Activated CD4-positive, alpha-beta T cell treated with anti-CD3 and anti-CD28 coated beads, Interleukin-2, amount 50 U/mL, for 1 hour (primary cell): Measurements from ENCODE around the gene KCNH2.
"Not testable (repeated sequence)": the region's sequence is repeated elsewhere in the genome, so short reads cannot be mapped to it uniquely, and the experiment has no call there.

Experiments used
- DNase-seq: peaks from one replicate; pipeline ENCODE4 v3.0.0-alpha.2; 2020

The KCNH2 gene

DNA sequence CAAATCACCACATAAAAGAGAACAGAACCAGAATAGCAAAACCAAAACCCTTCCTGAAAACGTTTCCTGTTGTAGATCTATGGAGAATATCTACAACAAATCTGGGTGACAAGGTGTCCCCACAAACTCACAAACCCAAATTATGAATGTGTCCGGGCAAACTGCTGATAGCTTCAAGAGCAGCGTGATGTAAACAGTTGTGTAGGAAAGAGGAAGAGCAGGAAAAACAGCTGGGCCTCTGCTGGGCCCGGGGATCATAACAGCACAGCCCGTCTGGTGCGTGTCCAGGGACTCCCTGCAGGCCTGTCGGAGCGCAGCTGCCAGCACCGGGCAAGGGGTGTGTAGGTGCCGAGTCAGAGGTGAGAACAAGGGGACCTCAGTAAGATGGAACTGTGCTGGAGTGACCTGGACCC lies 53.7 kb downstream of the KCNH2 start:
- no peak for DNase-seq

DNA sequence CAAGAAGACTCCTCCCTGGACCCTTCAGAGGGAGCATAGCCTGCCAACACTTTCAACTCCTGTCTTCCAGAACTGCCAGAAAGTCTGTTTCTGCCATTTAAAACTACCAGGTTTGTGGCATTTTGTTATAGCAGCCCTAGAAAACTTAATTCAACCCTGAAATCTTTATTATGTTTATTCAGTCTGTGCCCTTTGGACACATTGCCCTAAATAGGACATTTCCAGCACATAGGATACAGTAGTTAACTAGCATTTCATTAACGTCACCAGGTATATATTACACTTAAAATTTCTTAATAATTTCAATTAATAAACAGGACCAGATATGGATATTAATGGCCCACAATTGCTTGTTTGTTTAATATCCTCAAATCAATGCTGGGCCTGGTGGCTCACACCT lies 54.3 kb downstream of the KCNH2 start:
- DNase-seq = no peak

DNA sequence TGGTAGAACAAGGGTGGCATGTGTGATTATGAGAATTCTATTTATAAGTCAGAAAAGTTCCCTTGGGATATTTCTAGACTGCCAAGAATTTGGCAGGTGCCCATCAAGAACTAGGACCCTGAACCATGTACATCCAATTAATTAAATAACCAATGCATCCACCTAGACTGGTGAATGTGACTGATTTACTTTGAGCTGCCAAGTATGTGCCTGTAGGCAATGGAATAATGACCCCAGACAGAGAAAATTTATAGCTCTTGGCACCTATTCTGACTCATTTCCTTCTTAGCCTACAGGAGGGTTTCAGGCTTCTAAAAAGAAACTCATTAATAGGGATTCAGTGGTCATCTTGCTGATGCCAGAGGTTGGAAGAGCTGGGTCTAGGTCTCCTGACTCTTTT lies 54.9 kb downstream of the KCNH2 start:
- DNase-seq = no peak

DNA sequence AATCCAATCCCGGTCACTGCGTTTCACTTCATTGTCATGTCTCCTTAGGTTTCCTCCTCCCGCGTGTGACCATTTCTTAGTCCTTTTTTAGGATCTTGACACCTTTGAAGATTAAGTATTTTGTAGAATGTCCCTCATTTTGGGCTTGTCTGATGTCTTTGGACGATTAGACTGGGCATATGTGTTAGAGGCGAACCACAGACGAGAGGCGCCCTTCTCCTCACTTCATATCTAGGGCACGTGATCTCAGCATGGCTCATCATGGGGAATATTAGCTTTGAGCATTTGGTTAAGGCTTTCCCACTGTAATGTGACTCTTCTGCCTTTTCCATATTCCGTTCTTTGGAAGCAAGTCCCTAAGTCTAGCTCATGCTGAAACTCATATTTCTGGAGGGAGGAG lies 59.0 kb downstream of the KCNH2 start:
- DNase-seq = no peak

DNA sequence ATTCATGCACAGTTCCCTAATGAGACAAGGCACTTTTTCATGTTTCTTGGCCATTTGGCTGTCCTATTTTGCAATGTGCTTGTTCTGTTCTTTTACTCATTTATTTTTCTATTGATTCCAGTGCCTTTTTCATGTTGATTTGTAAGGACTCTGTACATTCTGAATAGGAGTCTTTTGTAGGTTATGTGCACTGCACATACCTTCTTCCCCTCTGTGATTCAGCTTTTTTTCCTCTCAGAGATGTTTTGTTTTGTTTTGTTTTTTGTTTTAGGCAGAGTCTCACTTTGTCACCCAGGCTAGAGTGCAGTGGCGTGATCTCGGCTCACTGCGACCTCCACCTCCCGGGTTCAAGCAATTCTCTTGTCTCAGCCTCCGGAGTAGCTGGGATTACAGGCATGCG lies 59.7 kb downstream of the KCNH2 start:
- DNase-seq = no peak

DNA sequence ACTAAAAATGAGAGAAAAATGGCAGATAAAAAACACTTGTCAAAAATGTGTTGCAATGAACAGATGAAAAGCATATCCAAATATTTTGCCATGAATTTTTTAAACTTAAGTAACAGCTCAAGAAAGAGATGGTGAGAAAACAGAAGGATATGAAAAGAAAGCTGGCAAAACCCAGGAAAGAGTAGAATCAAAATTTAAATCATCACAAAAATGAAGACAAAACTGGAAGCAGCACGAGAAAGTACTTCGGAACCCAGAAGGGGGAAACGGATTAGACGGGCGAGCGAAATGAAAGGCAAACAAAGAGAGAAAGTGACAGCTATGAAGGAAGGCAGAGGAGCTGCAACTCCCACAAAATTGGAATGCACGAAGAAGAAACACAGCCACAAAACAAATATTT lies 60.2 kb downstream of the KCNH2 start:
- no peak for DNase-seq

DNA sequence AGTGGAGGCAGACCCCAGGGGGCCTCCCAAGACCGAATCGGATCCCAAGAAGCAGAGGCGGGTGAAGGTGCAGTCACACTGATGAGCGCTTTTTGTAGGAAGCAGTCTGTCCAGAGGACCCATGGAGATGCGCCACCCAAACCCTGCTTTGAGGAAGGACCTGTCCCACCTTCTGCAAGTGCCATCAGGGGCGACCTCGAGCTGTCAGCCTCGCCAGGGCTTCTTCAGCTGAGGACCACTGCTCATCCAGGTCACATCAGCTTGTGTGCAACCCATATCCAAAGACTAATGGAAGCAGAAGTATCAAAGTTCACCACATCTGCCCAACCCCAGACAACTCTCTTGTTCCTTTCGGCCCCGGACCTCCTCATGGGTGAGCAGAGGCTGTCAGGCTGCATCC lies 61.5 kb downstream of the KCNH2 start:
- DNase-seq = no peak

DNA sequence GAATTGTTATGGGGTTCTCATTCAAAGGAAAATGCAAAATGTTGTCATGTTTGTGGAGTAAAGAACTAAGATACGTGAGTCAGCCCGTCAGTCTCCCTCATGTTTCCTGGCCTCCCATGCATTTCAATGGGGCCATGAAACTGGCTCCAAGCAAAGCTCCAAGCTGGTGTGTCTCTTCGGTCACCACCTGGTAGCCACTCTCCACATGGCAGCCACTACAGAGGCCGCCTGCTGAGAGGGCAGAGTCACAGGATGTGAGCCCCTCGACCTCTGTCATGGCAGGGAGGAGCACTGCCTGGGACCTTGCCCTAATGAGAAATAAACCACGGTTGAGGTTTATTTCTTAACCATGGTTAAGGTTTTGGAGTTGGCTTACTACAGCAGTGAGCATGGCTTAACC lies 63.2 kb downstream of the KCNH2 start:
- no peak for DNase-seq

DNA sequence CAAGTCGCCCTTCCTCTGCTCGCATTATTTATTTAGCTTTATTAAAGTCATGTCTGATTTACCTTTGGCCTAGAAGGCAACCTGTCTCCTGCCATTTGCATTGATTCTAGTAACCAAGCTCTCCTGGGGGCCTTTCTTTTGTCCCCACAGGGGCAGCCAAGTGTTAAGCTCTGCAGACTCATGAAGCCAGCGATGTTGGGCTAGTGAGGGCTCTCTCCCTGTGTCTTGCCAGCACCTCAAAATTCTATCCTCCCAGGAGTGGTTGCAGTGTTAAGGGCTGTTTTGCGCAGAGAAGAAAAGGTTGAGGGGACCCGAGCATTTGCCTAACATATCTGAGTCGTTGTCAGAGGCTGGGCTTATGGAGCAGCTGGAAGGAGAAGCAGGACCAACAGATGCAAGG lies 63.9 kb downstream of the KCNH2 start:
- no peak for DNase-seq

DNA sequence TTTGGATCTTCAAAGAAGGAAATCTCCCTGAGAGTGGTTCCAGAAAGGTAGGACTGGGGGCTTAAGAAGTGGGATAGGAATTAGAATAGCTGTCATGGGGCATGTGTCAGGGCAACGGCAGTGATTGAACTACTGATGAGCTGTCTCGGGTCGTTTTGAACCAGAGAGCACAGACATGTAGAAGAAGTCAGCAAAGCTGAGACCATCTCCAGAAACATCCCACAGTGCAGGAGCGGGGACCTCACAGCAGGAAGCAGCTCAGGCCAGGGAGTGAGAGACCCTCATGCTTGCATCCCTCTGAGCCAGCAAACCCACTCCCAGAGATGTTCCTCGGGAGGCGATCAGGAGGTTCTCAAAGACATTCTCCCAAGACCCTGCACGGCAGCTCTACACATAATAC lies 65.7 kb downstream of the KCNH2 start:
- no peak for DNase-seq

DNA sequence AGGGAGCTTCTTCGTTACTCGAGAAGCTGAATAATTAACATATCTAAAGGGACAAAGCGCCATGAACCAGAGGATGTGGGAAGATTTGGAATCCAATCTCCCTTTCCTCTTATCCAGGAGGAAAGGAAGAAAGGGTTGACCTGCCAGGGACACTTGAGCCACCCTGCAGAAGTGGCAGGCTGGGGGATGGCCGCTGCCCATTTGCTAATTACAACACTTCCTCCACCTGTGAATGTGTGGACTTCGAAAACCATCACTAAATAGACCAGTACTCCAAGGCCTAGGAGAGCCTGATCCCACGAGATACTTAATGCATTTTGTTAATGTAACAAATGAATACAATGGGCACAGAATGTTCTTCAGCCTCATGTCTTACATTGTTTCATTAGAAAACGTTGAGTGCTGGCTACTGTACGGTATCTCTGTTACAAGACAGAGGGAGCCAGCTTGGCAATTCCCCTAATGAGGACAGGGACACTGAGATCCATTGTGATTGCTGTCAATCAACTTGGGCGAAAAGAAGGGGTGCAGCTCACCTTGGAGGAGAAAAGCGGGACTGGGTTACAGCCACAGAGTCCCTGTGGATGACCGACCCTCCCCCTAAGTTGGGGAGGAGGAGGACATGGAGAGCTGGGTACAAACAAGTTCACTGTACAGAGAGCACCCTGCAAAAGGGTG lies 66.4 kb downstream of the KCNH2 start:
- DNase-seq = no peak

DNA sequence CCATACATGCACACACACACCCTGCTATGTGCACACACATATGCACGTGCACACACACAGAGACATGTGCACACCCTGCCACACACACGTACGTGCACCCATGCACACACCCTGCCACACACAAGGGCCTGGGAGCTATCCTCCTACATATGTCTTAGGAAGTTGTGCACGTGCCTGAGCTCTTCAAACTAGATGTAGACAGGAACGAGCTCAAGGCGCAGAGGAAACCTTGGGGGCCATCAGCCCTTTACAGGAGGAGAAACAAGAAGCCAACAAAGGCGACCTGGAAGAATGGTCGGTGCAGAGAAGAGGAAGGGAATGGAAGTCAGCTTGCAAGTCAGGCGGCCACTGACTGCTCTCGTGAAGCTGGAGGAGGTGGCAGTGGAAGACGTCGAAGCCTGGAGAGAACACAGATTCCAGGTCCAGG lies 67.1 kb downstream of the KCNH2 start:
- no peak for DNase-seq

DNA sequence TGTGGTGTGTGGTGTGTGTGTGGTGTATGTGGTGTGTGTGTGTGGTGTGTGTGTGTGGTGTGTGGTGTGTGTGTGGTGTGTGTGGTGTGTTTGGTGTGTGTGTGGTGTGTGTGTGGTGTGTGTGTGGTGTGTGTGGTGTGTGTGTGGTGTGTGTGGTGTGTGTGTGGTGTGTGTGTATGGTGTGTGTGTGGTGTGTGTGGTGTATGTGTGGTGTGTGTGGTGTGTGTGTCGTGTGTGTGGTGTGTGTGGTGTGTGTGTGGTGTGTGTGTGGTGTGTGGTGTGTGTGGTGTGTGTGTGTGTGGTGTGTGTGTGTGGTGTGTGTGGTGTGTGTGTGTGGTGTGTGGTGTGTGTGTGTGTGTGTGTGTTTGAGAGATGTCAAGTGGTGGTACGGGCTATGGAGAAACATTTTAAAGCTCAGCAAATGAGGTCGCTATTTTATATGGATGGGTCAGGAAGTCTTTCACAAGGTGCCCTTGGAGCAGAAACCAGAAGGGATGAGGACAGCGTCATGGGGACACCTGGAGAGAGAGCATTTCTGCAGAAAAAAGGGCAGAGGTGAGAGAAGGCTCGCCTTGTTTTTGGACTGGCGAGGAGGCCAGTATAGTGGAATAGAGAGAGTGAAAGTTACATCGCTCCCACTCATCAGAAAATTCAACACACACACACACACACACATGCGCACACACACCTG lies 67.7 kb downstream of the KCNH2 start:
- DNase-seq = not testable (repeated sequence)

DNA sequence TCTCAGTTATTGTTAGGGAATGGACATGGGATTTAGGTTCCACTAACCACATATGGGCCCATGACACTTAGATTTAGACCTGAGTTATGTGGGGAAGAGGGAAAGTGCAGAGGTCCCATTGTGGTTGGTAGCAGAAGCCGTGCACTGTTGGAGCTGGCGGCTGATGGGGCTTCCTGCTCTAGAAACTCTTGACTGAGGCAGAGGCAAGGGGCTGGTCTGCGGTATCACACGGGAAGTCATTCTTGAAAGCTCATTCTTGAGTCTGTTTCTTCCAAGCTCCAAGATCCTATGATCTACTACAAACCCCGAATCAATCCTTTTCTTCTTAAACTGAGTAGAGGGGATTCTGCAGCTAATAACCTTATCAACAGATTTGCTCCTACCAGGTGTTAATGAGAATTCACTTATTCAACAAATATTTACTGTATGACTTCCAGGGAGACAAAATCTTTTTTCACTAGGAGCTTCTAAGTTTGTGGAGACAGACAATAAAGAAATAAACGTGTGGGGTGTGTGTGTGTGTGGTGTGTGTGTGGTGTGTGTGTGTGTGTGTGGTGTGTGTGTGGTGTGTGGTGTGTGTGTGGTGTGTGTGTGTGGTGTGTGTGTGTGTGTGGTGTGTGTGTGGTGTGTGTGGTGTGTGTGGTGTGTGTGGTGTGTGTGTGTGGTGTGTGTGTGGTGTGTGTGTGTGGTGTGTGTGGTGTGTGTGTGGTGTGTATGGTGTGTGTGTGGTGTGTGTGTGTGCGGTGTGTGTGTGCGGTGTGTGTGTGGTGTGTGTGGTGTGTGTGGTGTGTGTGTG lies 68.7 kb downstream of the KCNH2 start:
- no peak for DNase-seq

DNA sequence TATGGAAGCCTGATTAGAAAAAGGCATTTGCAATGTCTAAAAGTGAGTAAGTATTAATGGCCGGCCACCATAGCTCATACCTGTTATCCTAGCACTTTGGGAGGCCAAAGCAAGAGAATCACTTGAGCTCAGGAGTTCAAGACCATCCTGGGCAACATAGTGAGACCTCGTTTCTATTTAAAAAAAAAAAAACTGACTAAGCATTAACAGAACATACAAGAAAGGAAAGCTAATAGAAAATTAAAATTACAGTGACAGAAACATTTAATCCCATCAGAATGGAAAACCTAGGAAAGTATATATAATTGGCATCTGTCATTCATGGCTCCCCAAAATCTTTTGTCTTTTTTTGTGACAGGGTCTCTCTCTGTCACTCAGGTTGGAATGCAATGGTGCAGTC lies 69.9 kb downstream of the KCNH2 start:
- no peak for DNase-seq

DNA sequence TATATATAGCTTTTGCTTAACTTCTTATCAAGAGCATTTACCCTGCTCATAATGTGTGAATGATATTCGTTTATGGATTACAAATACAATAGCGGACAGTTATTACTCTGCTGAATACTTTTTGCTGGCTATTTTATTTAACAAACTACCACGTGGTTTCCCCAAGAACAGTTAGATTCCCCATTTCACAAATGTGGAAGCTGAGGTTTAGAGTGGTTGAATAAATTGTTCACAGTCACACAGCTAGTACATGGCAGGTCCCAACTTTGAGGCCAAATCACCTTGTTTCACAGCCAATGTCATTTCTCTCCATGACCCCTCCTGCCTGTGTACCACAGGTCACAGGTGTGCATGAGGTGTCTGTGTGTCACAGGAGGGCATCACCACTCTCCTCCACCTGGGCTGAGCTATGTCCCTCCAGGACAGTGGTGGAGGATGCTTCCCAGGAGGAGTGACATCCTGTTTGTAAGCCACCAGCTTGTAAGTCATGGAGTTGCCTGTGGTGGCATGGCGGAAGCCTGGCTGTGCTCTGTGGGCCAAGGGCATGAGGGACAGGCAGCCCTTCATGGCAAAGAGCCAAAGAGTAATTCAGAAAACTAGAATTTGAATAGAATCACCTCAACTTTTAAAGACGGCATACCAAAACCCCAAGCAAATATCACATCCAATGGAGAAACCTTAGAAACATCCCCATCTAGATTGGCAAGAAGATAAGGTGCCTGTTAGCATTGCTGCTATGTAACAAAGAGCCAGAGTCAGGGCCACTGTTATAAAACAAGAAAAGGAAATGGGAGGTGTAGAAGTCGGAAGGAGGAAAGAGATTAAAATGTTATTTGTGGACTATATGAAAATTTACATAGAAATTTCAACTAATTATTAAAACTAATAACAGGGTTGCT lies 73.9 kb downstream of the KCNH2 start:
- no peak for DNase-seq

DNA sequence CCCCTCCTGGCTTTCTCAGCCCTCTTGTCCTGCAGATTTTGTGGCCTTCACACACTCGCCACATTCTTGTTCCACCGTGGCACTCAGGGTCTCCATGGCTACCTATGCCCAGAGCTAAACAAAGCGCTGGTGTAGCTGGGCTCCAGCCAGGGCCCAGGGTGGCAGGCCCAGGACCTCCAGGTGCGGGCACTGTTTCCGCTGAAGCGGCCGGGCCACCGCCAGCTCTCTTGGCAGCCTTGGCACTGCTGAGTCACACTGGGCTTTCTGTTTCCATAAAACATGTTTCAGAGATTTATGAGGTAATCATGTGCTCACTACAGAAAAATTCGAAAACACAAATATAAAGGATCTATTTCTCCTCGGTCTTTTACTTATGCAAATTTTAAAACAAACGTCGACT lies 74.5 kb downstream of the KCNH2 start:
- no peak for DNase-seq

DNA sequence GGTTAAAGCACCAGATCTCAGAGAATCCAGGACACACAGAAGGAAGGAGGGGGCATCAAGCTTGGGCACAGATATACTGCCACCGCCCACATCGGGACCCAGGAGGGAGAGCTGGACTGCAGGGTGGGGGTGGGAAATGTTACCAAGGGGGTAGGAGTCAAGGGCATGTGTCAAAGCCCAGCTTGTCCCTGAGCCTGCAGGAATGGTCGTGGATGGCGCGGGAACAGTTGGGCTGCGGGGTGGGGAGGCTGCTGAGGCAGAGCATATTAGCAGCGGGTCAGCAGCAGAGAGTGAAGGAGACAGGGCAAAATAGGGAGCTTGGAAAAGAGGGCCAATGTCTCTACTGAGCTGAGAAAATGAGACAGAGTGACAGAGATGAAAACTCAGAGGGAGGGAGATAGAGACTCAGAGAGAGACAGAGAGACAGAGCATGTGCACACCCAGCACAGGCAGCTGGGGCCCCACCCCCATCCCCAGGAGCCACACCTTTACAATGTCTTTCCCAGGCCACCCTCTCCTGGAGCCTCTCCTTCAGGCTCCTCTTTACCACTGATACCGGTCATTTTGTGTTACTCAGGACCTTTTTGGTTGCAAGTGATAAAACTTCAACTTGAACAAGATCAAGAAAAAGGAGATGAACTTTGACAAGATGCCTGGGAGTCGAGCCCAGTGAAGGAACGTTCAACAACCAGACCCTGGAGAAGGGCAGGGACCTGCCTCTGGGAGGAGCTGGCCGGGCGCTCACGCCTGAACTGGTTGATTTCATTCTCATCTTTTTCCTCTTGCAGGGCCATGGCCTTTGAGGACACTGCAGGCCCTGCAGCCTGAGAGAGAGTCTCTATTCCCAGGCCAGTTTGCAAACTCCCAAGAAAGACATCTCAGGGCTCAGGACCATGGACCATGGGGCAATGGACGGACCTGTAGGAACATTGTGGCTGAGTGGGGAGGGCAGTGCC lies 75.8 kb downstream of the KCNH2 start:
- DNase-seq = no peak

DNA sequence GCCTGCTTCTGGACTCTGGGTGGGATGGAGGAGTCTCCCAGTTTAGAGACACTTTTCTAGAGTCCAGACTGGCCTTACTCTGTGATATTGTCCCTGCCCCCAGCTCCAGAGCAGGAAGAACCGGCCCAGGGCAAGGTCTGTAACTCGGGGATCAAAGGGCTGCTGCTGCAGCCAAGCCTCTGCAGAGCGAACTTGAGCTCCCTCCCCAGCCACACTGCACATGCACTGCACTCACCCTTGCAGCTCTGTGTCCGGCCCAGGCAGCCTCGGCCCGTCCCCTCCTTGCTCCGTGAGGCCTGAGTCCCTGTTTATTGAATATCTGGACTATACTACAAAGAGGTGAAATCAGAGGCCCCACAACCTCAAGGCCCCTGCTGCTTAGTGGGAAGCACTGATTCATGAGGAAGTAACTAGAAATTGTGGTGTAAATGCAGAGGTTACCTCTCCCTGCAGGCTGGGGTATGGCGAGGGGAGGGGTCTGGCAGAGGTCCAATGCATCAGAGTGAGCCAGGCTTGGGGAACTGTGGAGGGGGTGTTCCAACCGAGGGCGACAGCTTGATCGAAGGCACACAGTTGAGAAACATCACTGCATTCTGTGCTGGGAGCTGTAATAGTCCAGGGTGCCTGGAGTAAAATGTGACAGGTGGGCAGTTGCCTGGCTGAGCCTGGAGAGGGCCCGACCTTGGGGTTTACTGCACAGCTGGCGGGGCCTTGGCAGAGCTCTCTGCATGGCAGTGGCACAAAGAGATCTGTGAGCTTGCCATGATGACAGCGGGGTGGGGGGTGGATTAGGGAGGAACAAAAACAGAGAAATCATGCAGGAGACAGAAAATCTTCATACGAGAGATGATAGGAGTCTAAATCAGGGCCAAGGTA lies 76.7 kb downstream of the KCNH2 start:
- DNase-seq = no peak

DNA sequence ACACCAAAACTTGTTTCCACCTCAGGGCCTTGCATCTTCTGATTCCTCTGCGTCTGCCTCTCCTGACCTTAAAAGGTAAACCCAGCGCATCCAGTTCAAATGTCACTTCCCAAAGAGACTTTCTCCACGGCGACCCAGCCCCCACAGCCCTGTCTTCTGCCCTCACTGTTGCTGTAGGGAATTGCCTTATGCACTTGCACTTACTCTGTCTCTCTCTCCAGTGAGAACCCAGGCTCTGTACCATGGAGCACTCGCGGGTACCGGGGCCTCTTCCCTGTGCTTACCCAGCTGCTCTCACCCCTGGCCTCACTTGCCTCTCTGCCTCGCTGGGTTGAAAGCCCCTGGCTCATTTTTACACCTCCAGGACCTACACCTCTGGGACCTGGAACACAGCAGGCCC lies 77.4 kb downstream of the KCNH2 start:
- DNase-seq = no peak
